CD4-positive, alpha-beta T cell treated with Interleukin-6 at 100 ng/mL for 8 hours (primary cell): ENCODE data around the gene STAU1.
"Not testable (repeated sequence)": the region's sequence is repeated elsewhere in the genome, so short reads cannot be mapped to it uniquely, and the experiment has no call there.

Experiments used
- DNase-seq: peaks from one replicate; pipeline ENCODE4 v3.0.0-alpha.2; 2020; ENCODE audit warnings: mixed read lengths, low spot score

Gene STAU1

GRCh38 chr20:49187851-49188641, at the start of gene STAU1:
TSS of gene STAU1 (minus strand) at chr20:49188334. CDS start at chr20:49166201, 22,133 bp downstream.
- DNase-seq: peak; percentile 96

GRCh38 chr20:49237531-49237930, 49.4 kb upstream of the STAU1 start:
- DNase-seq: no peak

GRCh38 chr20:49236301-49236700, 48.2 kb upstream of the STAU1 start:
- DNase-seq: no peak

- DNase-seq: no peak
These were observed 46.7 kb upstream of the STAU1 start for GRCh38 chr20:49234831-49235230.

GRCh38 chr20:49233226-49233625, 45.1 kb upstream of the STAU1 start:
- no peak for DNase-seq

GRCh38 chr20:49231471-49231870, 43.3 kb upstream of the STAU1 start:
- DNase-seq: no peak

GRCh38 chr20:49230561-49231133, 42.5 kb upstream of the STAU1 start:
- no peak for DNase-seq

- DNase-seq: no peak
These were observed 41.9 kb upstream of the STAU1 start for GRCh38 chr20:49230021-49230420.

- no peak for DNase-seq
These were observed 41.2 kb upstream of the STAU1 start for GRCh38 chr20:49229381-49229780.

GRCh38 chr20:49228676-49229075, 40.5 kb upstream of the STAU1 start:
- DNase-seq: no peak

GRCh38 chr20:49225896-49226295, 37.8 kb upstream of the STAU1 start:
- DNase-seq: no peak

GRCh38 chr20:49219924-49220831, 32.0 kb upstream of the STAU1 start:
- no peak for DNase-seq

GRCh38 chr20:49219091-49219923, 31.2 kb upstream of the STAU1 start, which contains the start of gene DDX27:
TSS of gene DDX27 (plus strand) at chr20:49219416. CDS start at chr20:49219449, 33 bp downstream.
- peak; percentile 97 for DNase-seq

- not testable (repeated sequence) for DNase-seq
These were observed 30.6 kb upstream of the STAU1 start for GRCh38 chr20:49218739-49219090.

GRCh38 chr20:49216991-49217578, 29.0 kb upstream of the STAU1 start:
- peak; percentile 88 for DNase-seq

GRCh38 chr20:49215232-49215631, 27.1 kb upstream of the STAU1 start:
- DNase-seq: no peak

GRCh38 chr20:49214571-49214970, 26.4 kb upstream of the STAU1 start:
- DNase-seq: no peak

- DNase-seq: no peak
These were observed 22.6 kb upstream of the STAU1 start for GRCh38 chr20:49210757-49211110.

- DNase-seq: no peak
These were observed 22.1 kb upstream of the STAU1 start for GRCh38 chr20:49210101-49210756.

GRCh38 chr20:49207076-49207475, 18.9 kb upstream of the STAU1 start:
- no peak for DNase-seq

- no peak for DNase-seq
These were observed 15.6 kb upstream of the STAU1 start for GRCh38 chr20:49203746-49204145.
